Left ventricle myocardium inferior (tissue), 1 donor: ENCODE measurements around the gene USP24. TPM values are rescaled to one million over a fixed set of nuclear protein-coding genes. Genes with fewer than 3 reads are reported as not detected.

Experiments
- DNase-seq: peaks from one replicate; pipeline ENCODE4 v3.0.0-alpha.2; 2020
- H3K27ac ChIP-seq: fragments of 200-600 bp; replicated peaks from 2 replicates; pipeline ENCODE4 v1.8.0; 2021
- H3K27me3 ChIP-seq: fragments of 200-600 bp; 2 replicates; pipeline ENCODE4 v1.8.0; 2021; ENCODE audit warnings: low read depth
- H3K36me3 ChIP-seq: fragments of 200-600 bp; 2 replicates; pipeline ENCODE4 v1.8.0; 2021
- H3K4me1 ChIP-seq: fragments of 200-600 bp; 2 replicates; pipeline ENCODE4 v1.8.0; 2021
- H3K4me3 ChIP-seq: fragments of 200-600 bp; 2 replicates; pipeline ENCODE4 v1.8.0; 2021; ENCODE audit warnings: mild to moderate bottlenecking, moderate library complexity
- H3K9me3 ChIP-seq: fragments of 200-600 bp; replicated peaks from 2 replicates; pipeline ENCODE4 v1.8.0; 2021
- CTCF ChIP-seq: fragments of 200-600 bp; IDR thresholded peaks from 2 replicates; pipeline ENCODE4 v1.8.0; 2021; ENCODE audit warnings: antibody characterized with exemption, mild to moderate bottlenecking, borderline replicate concordance
- intact Hi-C: fragments of 100-400 bp; cut with micrococcal nuclease; formaldehyde crosslinking; loops from one replicate; pipeline ENCODE4 v1.11.0; 2022
- total RNA-seq: library from RNA; stranded (reverse); fragmentation: NEBNext Ultra II Directional; extraction: Animal tissue kit (Norgen Biotek cat#: 25700); gene quantifications from one replicate; pipeline ENCODE4 v1.2.1, GENCODE V29; 2021
- donor health status: DM: no; HTN: yes; CAD: no; lungs with severe emphysema.

USP24 gene
- total RNA-seq, 1 donor from 2014 or later, result 39.5 TPM

DNA sequence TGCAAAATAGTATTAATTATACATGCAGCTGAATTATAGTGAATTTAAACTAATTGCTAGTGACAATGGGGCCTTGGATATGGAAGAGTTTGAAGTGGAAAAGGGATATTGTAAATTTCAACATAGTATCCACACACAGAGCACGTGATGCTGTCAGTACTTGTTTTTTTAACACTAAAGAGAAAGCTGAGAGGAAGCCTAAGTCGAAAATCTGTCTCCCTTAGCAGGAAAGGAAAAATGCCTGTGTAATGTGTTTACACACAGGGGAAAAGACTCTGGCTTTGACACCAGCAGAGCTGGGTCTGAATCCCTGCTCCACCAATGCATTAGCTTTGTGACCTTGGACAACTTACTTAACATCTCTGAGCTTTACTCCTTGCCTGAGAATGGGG, 133.3 kb downstream of the USP24 start:
- TF ChIP-seq CTCF, result no peak
- no peak overlapping the region for H3K4me3 ChIP-seq
- H3K36me3 ChIP-seq, result peaks cover 98% of the 10 kb centered on the region
- intact Hi-C loops, result no loop called here
- H3K27me3 ChIP-seq, result no peaks in the 10 kb centered on the region
- DNase-seq, result no peak
- H3K4me1 ChIP-seq, result peaks cover 15% of the 10 kb centered on the region
- no peak overlapping the region for H3K27ac ChIP-seq
- H3K9me3 ChIP-seq, result no peaks in the 10 kb centered on the region

DNA sequence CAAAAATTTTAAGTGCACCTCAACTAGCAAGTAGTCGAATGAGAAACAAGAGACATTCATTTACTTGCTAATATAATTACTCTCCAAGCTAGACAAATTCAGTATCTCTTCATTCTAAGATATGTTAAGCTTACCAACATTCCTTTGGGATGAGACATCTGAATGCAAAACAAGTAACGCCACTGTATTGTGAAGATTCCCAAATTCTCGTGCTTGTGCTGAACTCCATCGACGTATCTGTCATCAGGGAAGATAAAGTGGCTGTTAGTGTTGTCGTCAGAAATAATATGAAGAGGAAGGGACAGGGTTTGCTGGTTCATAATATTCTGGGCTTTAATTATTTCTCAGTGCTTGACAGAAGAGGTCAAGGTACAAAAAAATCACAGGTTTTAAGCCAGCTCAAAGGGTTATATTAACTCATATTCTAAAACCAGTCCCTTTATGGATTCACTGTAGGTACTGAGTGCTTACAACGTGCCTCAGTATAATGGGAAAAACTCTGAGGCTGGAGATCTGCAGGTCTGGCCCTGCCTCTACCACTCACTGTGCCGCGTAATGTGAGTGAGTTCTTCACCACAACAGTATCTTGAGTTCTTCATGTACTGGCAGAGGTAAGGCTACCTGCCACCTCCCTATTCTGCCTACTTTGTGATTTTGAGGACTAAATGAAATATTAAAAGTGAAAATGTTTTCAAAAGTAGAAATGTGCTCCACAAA, 133.8 kb downstream of the USP24 start:
- Histone ChIP-seq H3K9me3 (no peaks in the 10 kb centered on the region), H3K27me3 (no peaks in the 10 kb centered on the region), H3K4me1 (peaks cover 15% of the 10 kb centered on the region), H3K27ac (no peak overlapping the region), H3K4me3 (no peak overlapping the region), H3K36me3 (peaks cover 98% of the 10 kb centered on the region)
- no peak for DNase-seq
- TF ChIP-seq CTCF, result no peak
- intact Hi-C loops, result no loop called here

GRCh38 chr1:55079651-55080050, 135.5 kb downstream of the USP24 start:
- H3K27ac ChIP-seq, result no peak overlapping the region
- H3K4me3 ChIP-seq, result no peak overlapping the region
- peaks cover 99% of the 10 kb centered on the region for H3K36me3 ChIP-seq
- peaks cover 15% of the 10 kb centered on the region for H3K4me1 ChIP-seq
- intact Hi-C loops, result no loop called here
- H3K27me3 ChIP-seq, result no peaks in the 10 kb centered on the region
- TF ChIP-seq CTCF, result no peak
- H3K9me3 ChIP-seq, result no peaks in the 10 kb centered on the region
- no peak for DNase-seq

GRCh38 chr1:55078470-55078869, 136.7 kb downstream of the USP24 start:
- Histone ChIP-seq H3K27me3 (no peaks in the 10 kb centered on the region), H3K36me3 (peaks cover 99% of the 10 kb centered on the region), H3K27ac (no peak overlapping the region), H3K9me3 (no peaks in the 10 kb centered on the region), H3K4me1 (peaks cover 15% of the 10 kb centered on the region), H3K4me3 (no peak overlapping the region)
- no peak for DNase-seq
- TF ChIP-seq CTCF, result no peak
- intact Hi-C loops, result no loop called here

DNA sequence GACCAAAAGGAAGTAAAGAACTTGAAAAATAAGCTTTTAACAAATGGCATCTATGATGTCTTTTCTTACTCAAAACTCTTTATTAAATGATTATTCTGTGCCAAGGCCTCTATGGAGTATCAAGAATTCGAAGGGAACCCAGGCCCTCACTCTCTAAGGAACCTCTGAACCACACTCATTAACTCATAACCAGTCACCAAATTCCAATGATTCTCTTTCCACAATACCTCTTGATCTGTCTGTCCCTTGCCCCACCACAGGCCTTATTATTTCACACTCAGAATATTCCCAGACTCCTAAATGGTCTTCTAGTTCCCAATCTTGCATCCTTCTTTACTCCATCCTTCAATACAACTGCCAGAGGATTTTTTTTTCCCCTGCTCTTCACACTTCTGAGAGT, 138.8 kb downstream of the USP24 start:
- Histone ChIP-seq H3K9me3 (no peaks in the 10 kb centered on the region), H3K36me3 (peaks cover 99% of the 10 kb centered on the region), H3K4me3 (no peak overlapping the region), H3K27me3 (no peaks in the 10 kb centered on the region), H3K4me1 (peaks cover 10% of the 10 kb centered on the region), H3K27ac (no peak overlapping the region)
- no peak for DNase-seq
- TF ChIP-seq CTCF, result no peak
- intact Hi-C loops, result no loop called here
